GM12878 (cell line): ENCODE data around the gene GDA. TPM values are rescaled to one million over a fixed set of nuclear protein-coding genes. Genes with fewer than 3 reads are reported as not detected.

Experiments used
- ATAC-seq: fragments of 200-7000 bp; cut with Tn5 transposase; 3 replicates; pipeline ENCODE4 v1.9.1; 2020; ENCODE audit warnings: mild to moderate bottlenecking, moderate library complexity
- BruUV-seq: library from RNA; stranded (reverse); fragments of 400-500 nt; replicated peaks from 2 replicates; lab custom pipeline; 2021; lab: Mats Ljungman, UMichigan
- CTCF ChIA-PET: fragments of 300-600 bp; sonication (Branson Sonifier 250); formaldehyde crosslinking; extraction: SDS; loops from one replicate; lab custom pipeline; 2021; ENCODE audit warnings: inconsistent platforms; lab: Yijun Ruan, JAX
- POLR2A ChIA-PET: fragments of 350-600 bp; formaldehyde crosslinking; extraction: SDS; loops from one replicate; lab custom pipeline; 2021; ENCODE audit warnings: inconsistent platforms; lab: Charles Lee
- RAD21 ChIA-PET: fragments of 300-600 bp; sonication (Branson Sonifier 250); formaldehyde crosslinking; loops from one replicate; lab custom pipeline; 2023; ENCODE audit warnings: antibody characterized with exemption; ENCODE audit not compliant: unreplicated experiment; lab: Charles Lee
- SMC1A ChIA-PET: fragments of 300-600 bp; sonication (Branson Sonifier 250); formaldehyde crosslinking; loops from one replicate; lab custom pipeline; 2023; ENCODE audit not compliant: unreplicated experiment, uncharacterized antibody; lab: Charles Lee
- DNase-seq: peaks from one replicate; pipeline ENCODE4 v3.0.0-alpha.2; 2011; ENCODE audit warnings: low read depth, low spot score
- FAIRE-seq: peaks from 3 replicates; lab custom pipeline; 2011; peaks lifted over from hg19 to GRCh38; lab: Jason Lieb, UNC
- H2AFZ ChIP-seq: 2 replicates; pipeline ENCODE4 v1.6.0; 2011; ENCODE audit warnings: low read depth, low read length, control low read depth; ENCODE audit not compliant: control insufficient read depth
- H3K27ac ChIP-seq: 2 replicates; pipeline ENCODE4 v1.5.1; 2011; ENCODE audit warnings: control low read depth; ENCODE audit not compliant: control insufficient read depth, insufficient read depth
- H3K27me3 ChIP-seq, 2 experiments: replicated peaks in 1 of 2; 2 replicates each; pipeline versions ENCODE4 v1.6.0 to v1.6.1; 2011; ENCODE audit warnings: low read length in 1 of 2; ENCODE audit not compliant: control insufficient read depth in 2 of 2, insufficient read depth in 2 of 2
- H3K36me3 ChIP-seq, 2 experiments: 2 replicates each; pipeline ENCODE4 v1.5.1; 2011; ENCODE audit warnings: low read length in 1 of 2; ENCODE audit not compliant: control insufficient read depth in 2 of 2, insufficient read depth in 2 of 2
- H3K4me1 ChIP-seq: 2 replicates; pipeline ENCODE4 v1.6.1; 2011; ENCODE audit warnings: mild to moderate bottlenecking, low read length, moderate library complexity, mixed read lengths; ENCODE audit not compliant: control insufficient read depth, insufficient read depth
- H3K4me2 ChIP-seq: 2 replicates; pipeline ENCODE4 v1.6.0; 2011; ENCODE audit warnings: control low read depth; ENCODE audit not compliant: control insufficient read depth, insufficient read depth
- H3K4me3 ChIP-seq: fragments of 200-600 bp; sonication (generic); 2 replicates; pipeline ENCODE4 v1.5.1; 2016
- H3K79me2 ChIP-seq: 2 replicates; pipeline ENCODE4 v1.6.0; 2011; ENCODE audit warnings: low read length; ENCODE audit not compliant: control insufficient read depth, insufficient read depth
- H3K9ac ChIP-seq: 2 replicates; pipeline ENCODE4 v1.8.0; 2011; ENCODE audit warnings: low read length, control low read depth, mixed read lengths; ENCODE audit not compliant: control insufficient read depth, insufficient read depth
- H3K9me3 ChIP-seq: replicated peaks from 3 replicates; pipeline ENCODE4 v1.5.1; 2011; ENCODE audit warnings: mild to moderate bottlenecking, low read length; ENCODE audit not compliant: control insufficient read depth, insufficient read depth
- H4K20me1 ChIP-seq: 2 replicates; pipeline ENCODE4 v1.6.0; 2011; ENCODE audit not compliant: control insufficient read depth, insufficient read depth
- E2F8 ChIP-seq: fragments of 450-650 bp; IDR thresholded peaks from 2 replicates; pipeline ENCODE4 v1.6.1; 2018; ENCODE audit warnings: mild to moderate bottlenecking, low read depth, moderate library complexity; ENCODE audit not compliant: partially characterized antibody
- EP300 ChIP-seq, 2 experiments: fragments of 150-350 bp in 1 of 2; IDR thresholded peaks; 2 replicates each; pipeline ENCODE4 v1.6.1; 2011 to 2012; ENCODE audit warnings: low read depth in 2 of 2, low read length in 2 of 2, borderline replicate concordance in 1 of 2, improper control_type of control experiment in 1 of 2, inconsistent platforms in 1 of 2; ENCODE audit not compliant: control insufficient read depth in 1 of 2
- ESRRA ChIP-seq: IDR thresholded peaks from 2 replicates; pipeline ENCODE4 v1.6.1; 2012; ENCODE audit warnings: mild to moderate bottlenecking, low read length, improper control_type of control experiment
- HSF1 ChIP-seq: fragments of 150-350 bp; IDR thresholded peaks from 2 replicates; pipeline ENCODE4 v1.6.1; 2014; ENCODE audit warnings: mild to moderate bottlenecking, low read depth, low read length
- RELB ChIP-seq: fragments of 450-650 bp; IDR thresholded peaks from 2 replicates; pipeline ENCODE4 v1.6.1; 2017; ENCODE audit warnings: low read depth, mild to moderate bottlenecking, moderate library complexity
- SMARCA5 ChIP-seq: fragments of 450-650 bp; IDR thresholded peaks from 2 replicates; pipeline ENCODE4 v1.6.1; 2017; ENCODE audit warnings: mild to moderate bottlenecking
- SPI1 ChIP-seq: IDR thresholded peaks from 2 replicates; pipeline ENCODE4 v1.6.1; 2011; ENCODE audit warnings: low read depth, mild to moderate bottlenecking, low read length, moderate library complexity, borderline replicate concordance; ENCODE audit not compliant: insufficient read depth
- ZNF384 ChIP-seq: IDR thresholded peaks from 2 replicates; pipeline ENCODE4 v1.6.1; 2012; ENCODE audit warnings: low read depth, mild to moderate bottlenecking, low read length, improper control_type of control experiment, borderline replicate concordance
- WGBS: methylation state at CpG from one replicate; pipeline ENCODE4 v1.1.6; 2016; ENCODE audit warnings: low lambda C conversion rate; ENCODE audit not compliant: insufficient replicate concordance, insufficient coverage; ENCODE audit errors: missing lambda C conversion rate; 5-methylcytosine and 5-hydroxymethylcytosine counted together
- in situ Hi-C: fragments of 300-500 bp; cut with MboI; formaldehyde crosslinking; loops from 9 replicates; pipeline ENCODE4 v1.14.3; 2018; ENCODE audit warnings: mixed read lengths
- intact Hi-C: fragments of 100-400 bp; cut with micrococcal nuclease; formaldehyde crosslinking; loops from one replicate; pipeline ENCODE4 v1.14.2; 2022; ENCODE audit not compliant: unreplicated experiment
- polyA plus RNA-seq, 11 experiments: library from polyadenylated mRNA; depleted of rRNA in 4 of 11; unstranded in 6 of 11; stranded (reverse) in 5 of 11; fragments of >200 nt; fragmentation: Nextera tagmentation in 4 of 11; fragmentation: Illumina TruSeq in 1 of 11; extraction: Ambion mirVana in 4 of 11; extraction: Trizol in 1 of 11; gene quantifications; 1 replicate in 1 of 11; 2 replicates in 10 of 11; pipeline versions ENCODE4 v1.2.1 to v1.2.3, GENCODE V29; 2011 to 2016; ENCODE audit warnings: inconsistent platforms in 2 of 11, missing spikeins in 2 of 11, low read depth in 1 of 11
- total RNA-seq, 4 experiments: library from RNA; depleted of rRNA in 3 of 4; stranded (reverse); fragments of >200 nt in 3 of 4; fragmentation: Illumina TruSeq in 1 of 4; extraction: Trizol in 1 of 4; gene quantifications; 2 replicates each; pipeline versions ENCODE4 v1.2.1 to v1.2.3, GENCODE V29; 2013 to 2021

Gene GDA
- total and polyA plus RNA-seq, 10 of the 15 experiments (the other 5 are each of a cell fraction or from before 2014, with no cell fraction given), result 0.19 to 17.9 (median 0.48) TPM; not detected in 2

- FAIRE-seq, result no peak
Observed at GRCh38 chr9:72145733-72146505, 3.3 kb upstream of the GDA start.

More at GRCh38 chr9:72145733-72146505, 3.3 kb upstream of the GDA start:
- intact Hi-C loops, result no loop called here
- Histone ChIP-seq H4K20me1 (no peaks in the 10 kb centered on the region), H3K9ac (no peak overlapping the region), H3K4me1 (no peaks in the 10 kb centered on the region), H2AFZ (no peak overlapping the region), H3K27ac (no peak overlapping the region), H3K36me3 (no peaks in the 10 kb centered on the region), H3K4me3 (no peak overlapping the region), H3K4me2 (no peak overlapping the region), H3K9me3 (no peaks in the 10 kb centered on the region), H3K79me2 (no peaks in the 10 kb centered on the region), H3K27me3 (peaks cover 2 to 3% of the 10 kb centered on the region in 2 experiments; a peak in 2 of 4 replicates)
- ChIA-PET CTCF (interaction anchor here (0.9 to 1.6 kb wide), 2 partner anchors 106 to 107 kb away, joined by 5 to 6 read pairs; no protein-coding TSS in a partner anchor), RAD21 (no interaction called here), POLR2A (no interaction called here), SMC1A (interaction anchor here (0.8 to 2.6 kb wide), 3 partner anchors 27 to 107 kb away, joined by 3 to 8 read pairs (median 4); no protein-coding TSS in a partner anchor)
- in situ Hi-C loops, result no loop called here
- 22% methylated on average over 2 of the region's 2 CpGs for whole genome bisulfite sequencing
- TF ChIP-seq RELB (no peak), SPI1 (no peak), ESRRA (no peak), SMARCA5 (no peak), EP300 (IDR thresholded peaks at IDR 0.05; ENCODE audit: borderline replicate concordance in 1 of 2, control insufficient read depth in 1 of 2, low read depth in 2 of 2, low read length in 2 of 2) (no peak), E2F8 (no peak), HSF1 (no peak), ZNF384 (no peak)
- no peak for DNase-seq
- no peak for ATAC-seq
- no TSS peak for BruUV-seq
